GM18858 (cell line): Measurements from ENCODE around the gene BTBD19.

Experiments
- ATAC-seq: cut with Tn5 transposase; IDR thresholded peaks from one replicate; pipeline ENCODE4 v1.9.1; 2021; ENCODE audit not compliant: unreplicated experiment

BTBD19 gene

DNA sequence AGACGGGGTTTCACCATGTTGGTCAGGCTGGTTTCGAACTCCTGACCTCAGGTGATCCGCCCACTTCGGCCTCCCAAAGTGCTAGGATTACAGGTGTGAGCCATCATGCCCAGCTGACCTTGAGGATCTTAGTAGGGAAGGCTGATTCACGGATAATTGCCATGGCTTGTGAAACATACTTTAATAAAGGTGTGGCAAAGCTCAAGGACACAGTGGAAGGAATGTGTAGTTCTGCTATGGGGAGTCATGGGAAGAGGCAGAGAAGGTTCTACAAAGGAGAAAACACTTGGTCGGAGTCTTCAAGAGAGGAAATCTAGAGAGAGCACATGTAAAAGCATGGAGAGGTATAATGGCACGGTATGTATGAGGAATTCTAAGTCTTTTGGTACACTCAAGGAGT is 47.4 kb downstream of the BTBD19 start:
- no peak for ATAC-seq

DNA sequence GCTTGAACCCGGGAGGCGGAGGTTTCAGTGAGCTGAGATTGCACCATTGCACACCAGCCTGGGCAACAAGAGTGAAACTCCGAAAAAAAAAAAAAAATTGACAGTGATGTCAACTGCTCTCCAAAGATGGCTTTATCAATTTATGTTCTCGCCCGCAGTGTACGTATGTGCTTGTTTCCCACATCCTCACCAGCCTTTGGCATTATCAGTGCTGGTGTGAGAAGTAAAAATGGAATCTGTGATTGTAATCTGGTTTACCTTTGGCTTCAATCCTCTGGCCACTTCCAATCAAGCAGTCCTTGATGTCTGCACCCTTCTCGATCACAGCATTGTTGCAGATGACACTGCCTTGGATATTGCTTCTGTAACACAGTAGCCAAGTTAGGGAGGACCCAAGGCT is 49.1 kb downstream of the BTBD19 start:
- ATAC-seq, result no peak

DNA sequence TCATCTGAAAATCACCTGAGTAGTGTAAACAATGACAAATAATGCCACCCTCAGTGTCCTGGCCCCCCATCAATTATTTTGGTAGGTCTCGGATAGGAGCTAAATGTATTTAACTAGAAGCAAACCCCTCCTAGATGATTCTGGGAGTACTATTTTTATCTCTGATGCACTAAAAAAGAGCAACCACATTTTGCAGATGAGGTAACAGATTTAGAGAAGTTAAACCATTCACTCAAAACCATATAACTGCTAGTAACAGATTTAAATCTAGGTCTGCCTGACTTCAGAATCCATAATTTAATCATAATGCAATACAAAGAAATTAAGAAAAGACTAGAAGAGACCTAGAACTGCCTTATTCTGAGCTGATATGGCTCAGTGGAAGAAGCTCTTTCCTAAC is 52.0 kb downstream of the BTBD19 start:
- ATAC-seq, result no peak

DNA sequence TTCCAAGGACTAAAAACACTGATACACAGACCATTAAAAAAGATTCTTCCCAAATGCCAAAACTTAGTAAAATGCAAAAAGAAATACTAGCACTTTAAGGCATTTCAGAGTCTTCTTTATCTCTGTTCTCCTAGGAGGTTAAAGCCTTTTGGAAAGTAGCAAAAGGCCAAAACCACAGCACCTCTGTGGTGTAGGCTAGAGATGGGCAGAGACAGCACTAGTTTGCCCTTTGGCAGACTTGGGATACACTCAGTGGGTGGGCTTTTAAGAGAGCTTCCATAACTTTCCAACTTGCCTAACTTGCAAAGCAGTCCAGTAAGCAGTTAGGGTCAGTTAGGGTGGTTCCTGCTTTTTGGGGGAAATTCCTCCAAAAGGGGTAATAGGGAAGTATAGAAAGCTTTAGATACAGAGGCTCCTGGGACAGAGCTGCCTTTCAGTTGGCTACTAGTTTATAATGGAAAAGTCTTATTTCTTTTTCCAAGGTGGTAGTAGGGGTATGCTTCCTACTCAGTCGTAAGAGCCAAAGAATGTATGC is 52.6 kb downstream of the BTBD19 start:
- ATAC-seq, result no peak

DNA sequence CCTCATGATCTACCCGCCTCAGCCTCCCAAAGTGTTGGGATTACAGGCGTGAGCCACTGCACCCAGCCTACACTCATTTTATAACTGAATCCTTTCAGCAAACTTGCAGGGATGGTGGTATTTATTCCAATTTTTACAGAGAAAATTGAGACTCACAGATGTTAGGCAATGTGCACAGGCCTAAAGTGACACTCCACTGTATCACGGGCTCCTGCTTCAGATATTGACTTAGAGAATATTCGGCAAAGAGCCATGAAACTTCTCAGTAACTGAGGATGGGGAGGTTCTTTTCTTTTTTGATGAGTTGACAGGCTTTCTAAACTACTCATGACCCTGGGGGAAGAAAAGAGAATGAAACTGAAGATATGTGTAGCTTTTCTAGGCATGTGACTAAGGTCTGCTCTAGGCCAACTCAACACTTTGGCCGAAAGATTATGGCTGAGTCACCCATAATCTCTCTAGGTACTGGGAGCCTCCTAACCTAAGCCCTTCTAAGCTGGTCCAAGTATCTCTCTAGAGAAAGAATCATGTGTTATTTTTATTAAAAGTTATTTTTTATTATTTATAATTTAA is 54.6 kb downstream of the BTBD19 start:
- no peak for ATAC-seq
